Body of pancreas (tissue), 4 donors: Measurements from ENCODE around the gene HASPIN.

Experiments
- CTCF ChIP-seq, 7 experiments: fragments of 450-650 bp in 4 of 7; fragments of 200-600 bp in 3 of 7; sonication (generic) in 3 of 7; IDR thresholded peaks; one replicate each; pipeline ENCODE4 v1.5.1; 2016 to 2019; ENCODE audit warnings: antibody characterized with exemption in 7 of 7
- POLR2A ChIP-seq, 3 donors: fragments of 450-650 bp; IDR thresholded peaks; one replicate each; pipeline ENCODE4 v1.6.1; 2016; ENCODE audit warnings: antibody characterized with exemption in 3 of 3, mild to moderate bottlenecking in 2 of 3

GRCh38 chr17:3678821-3679530 is 44.7 kb upstream of the HASPIN start:
- no peak for TF ChIP-seq CTCF (IDR thresholded peaks at IDR 0.05)
- no peak for TF ChIP-seq POLR2A (IDR thresholded peaks at IDR 0.05)
